H54 (cell line): ENCODE results near the gene BPIFB3.

ENCODE experiments used
- DNase-seq: peaks from one replicate; pipeline ENCODE4 v3.0.0; 2011; ENCODE audit warnings: low spot score, mixed read lengths; ENCODE audit not compliant: insufficient read length
- FAIRE-seq: peaks from 3 replicates; lab custom pipeline; 2011; peaks lifted over from hg19 to GRCh38; lab: Jason Lieb, UNC
- POLR2A ChIP-seq: IDR thresholded peaks from 2 replicates; pipeline ENCODE4 v1.6.1; 2011; ENCODE audit warnings: low read depth, mild to moderate bottlenecking, low read length

The BPIFB3 gene

DNA sequence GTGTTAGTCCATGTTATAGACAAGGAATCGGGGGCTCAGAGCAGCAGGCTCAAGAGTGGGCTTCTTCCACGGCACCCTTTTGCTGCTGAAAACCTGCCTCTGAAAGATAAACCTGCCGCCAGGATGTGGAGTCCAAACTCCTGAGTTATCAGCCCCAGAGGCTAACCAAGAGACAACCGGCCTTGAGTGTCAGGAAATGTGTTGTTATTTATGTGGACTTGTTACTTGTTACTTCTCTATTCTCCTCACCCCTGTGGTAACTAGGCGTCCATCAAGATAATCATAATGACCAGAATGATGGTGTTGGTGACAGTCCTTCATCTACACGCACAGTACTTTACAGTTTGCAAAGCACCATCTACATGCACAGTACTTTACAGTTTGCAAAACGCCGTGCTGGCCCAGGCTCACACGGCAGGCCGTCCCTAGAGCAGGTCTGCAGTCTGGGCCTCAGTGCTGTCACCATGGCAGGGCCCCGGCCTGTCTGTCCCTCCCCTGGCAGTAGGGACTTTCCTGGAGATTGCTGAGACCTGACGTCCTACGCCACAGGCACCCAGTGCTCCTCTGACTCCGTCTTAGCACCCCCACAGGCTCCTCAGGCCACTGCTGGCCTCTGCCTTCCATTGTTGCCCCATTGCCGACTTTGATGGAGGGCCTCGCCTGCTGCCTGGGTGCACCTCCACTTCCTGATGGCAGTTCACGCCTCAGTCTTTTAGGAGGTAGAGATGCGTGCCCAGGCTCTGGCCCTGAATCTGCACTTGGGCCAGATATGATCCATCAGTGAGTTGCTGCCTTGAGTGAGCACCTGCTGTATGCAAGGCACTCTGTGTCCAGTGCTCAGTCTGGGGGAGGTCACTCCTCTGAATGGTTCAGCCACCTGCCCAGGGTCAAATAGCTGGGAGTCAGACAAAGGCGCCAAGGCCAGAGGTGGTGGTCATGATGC is 16.7 kb downstream of the BPIFB3 start:
- FAIRE-seq (no peak), DNase-seq (no peak)
- no peak for TF ChIP-seq POLR2A

DNA sequence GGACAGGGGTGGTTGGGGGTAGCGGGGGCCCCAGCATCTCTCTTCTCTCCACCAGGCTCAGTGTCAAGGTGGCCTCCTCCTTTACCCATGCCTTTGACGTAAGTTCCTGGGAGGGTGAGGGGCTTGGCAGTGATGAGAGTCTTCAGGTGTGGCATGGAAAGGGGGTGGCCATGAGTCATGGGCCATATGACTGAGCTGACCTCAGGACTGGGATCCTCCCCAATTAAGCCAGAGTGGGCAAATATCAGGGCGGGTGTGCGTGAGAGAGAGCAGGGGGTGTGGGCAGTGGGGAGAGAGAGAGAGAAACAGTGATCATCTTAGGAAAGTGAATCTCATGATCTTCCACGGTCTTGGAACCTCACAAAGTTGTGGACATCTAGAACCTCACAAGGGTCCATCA is 17.5 kb downstream of the BPIFB3 start:
- TF ChIP-seq POLR2A = no peak
- DNase-seq = no peak
- no peak for FAIRE-seq

DNA sequence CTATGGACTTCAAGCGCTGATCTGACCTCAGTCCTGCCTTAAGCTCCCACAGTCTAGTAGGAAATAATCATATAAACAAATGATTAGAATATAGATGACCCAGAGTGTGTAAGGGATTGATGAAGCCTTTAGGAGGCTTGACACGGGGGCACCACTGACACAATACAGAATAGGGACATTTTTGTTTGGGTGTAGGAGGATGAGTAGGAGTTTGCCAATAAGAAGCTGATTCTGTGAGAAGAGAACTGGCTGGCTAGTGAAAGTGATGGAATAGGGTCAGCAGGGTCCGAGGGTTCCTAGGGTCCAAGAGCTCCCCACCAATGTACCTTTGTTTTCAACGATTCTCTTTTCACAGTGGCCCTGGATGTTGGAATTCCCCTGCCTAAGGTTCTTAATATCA is 18.7 kb downstream of the BPIFB3 start:
- TF ChIP-seq POLR2A = no peak
- FAIRE-seq (no peak), DNase-seq (no peak)

DNA sequence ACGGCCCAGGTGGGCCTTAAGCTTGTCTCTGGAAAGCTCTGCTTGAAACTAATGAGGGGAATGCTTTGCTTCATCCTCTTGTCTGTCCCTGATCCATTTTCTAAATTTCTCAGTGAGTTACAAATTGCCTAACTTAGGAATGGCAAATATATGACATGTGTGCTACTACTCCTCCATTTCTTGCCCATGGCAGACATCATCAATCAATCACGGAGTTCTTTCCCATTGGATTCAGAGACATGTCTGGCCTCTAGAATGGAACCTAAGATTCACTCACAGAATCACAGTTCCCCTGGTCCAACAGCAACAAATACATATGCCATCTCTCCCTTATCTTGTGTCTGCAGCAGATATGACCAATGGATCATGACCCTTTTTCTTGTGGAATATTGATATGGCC is 19.1 kb downstream of the BPIFB3 start:
- FAIRE-seq = no peak
- TF ChIP-seq POLR2A = no peak
- DNase-seq = no peak

DNA sequence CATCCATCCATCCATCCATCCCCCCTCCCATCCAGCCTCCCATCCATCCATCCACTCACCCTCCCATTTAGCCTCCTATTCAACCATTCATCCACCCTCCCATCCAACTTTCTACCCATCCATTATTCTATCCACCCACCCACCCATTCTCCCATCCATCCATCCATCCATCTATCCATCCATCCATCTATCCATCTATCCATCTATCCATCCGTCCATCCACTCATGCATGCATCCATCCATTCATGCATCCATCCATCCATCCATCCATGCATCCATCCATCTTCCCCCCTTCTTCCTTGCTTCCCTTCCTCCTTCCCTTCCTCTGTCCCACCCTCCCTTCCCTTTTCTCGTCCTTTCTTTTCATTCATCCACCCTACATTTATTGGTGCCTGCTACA is 21.0 kb downstream of the BPIFB3 start:
- no peak for DNase-seq
- no peak for FAIRE-seq
- TF ChIP-seq POLR2A = no peak

DNA sequence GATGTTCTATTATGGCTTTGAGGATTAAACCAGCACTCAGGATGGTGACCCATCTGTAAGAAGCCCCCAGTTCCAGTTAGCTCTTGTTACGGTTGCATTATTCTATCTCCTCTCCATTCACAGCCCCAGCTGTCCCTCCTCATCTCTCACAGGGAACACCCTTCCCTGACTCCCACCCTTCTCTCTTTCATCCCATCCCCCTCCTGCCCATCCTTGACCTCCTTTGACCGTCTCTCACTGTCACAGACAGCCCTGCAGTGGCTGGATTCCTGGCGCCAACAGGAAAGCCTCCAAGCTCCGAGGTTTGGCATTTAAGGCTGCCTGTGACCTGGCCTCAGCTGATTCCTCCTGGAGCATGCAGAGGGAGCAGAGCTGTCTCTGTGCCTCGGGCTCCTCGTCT is 21.6 kb downstream of the BPIFB3 start:
- TF ChIP-seq POLR2A = no peak
- FAIRE-seq = no peak
- no peak for DNase-seq

DNA sequence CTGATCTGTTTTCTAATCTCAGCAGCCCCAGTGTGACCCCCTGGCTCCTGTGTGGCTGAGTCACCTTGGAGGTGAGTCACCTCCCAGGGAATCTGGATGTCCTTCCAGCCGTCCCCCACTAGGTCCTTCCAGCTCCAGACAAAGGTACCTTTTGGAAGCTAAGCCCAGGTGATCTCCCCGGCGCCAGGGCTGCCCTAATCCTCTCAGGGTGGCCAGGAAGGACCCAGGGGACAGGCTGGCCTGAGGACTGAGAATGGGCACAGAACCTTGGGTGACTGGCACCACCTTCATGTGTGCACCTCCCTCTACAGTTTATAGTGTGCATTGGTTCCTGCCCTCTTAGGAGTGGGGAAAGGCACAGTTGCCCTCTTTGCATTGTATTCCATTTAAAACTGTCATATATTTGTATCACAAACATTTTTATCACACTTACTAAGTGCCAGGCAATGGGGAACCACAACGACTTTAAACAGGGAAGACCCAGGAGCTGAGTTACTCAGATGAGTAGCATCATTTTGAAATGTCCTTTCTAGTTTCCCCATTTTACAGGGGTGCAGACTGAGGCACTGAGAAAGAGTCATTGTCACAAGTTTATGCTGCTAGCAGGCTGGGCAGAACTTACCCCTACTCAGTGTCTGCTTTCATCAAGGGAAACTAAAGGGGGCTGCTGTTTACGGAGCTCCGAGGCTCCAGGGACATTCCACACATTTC is 23.1 kb downstream of the BPIFB3 start:
- no peak for FAIRE-seq

DNA sequence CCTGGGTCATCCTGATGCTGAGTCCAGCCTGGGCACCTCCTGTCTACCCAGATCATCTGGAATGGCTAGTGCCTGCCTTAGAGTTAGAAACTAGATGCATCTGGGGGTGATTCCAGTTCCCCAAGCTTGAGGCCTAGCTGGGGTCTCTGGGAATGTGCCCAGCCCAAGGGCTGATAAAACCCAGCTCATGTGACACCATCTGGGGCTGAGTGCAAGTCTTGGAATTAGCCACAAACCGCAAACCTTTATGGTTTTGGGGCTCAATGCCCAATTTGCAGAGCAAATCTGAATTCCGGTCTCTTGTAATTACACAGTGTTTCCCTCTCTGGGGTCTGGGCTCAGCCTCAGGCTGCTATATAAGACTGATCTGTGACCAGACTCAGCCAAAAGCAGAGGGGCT is 25.6 kb downstream of the BPIFB3 start, which contains the start of gene BPIFB4:
Gene BPIFB4, plus strand, starts transcription at position 385 of the 400 bp plus-strand sequence. CDS start 1,884 bp downstream, outside the sequence.
- DNase-seq (no peak), FAIRE-seq (no peak)
- no peak for TF ChIP-seq POLR2A

More for the DNA sequence above, 23.1 kb downstream of the BPIFB3 start:
- no peak for TF ChIP-seq POLR2A
- DNase-seq = peak; percentile 42

DNA sequence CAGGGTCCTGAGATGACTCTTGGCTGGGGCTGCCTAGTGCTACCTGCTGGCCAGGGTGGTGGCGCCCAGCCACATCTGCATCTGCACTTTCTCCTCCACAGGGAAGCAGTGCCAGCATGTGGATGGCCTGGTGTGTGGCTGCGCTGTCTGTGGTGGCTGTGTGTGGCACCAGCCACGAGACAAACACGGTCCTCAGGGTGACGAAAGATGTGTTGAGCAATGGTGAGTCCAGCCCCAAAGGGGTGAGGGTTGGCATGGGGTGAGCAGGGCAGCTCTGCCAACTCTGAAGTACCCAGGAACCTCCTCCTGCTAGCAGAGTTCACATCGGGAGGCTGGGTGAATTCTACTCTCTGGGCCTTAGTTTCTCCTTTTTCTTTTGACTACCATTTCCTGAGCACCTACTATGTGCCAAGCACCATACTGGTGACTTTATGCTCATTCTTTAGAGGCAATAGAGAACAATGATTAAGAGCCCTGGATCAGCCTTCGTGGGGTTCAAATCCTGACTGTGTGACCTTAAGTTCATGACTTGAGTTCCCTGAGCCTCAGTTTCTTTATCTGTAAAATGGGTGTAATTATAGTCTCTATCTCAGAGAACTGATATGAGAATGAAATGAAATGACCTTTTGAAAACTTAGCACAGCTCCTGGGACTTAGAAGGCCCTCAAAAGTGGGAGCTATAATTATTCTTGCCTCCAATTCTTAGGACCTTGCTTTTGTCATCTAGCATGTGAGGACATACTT is 27.9 kb downstream of the BPIFB3 start:
- FAIRE-seq (no peak), DNase-seq (no peak)
- TF ChIP-seq POLR2A = no peak

DNA sequence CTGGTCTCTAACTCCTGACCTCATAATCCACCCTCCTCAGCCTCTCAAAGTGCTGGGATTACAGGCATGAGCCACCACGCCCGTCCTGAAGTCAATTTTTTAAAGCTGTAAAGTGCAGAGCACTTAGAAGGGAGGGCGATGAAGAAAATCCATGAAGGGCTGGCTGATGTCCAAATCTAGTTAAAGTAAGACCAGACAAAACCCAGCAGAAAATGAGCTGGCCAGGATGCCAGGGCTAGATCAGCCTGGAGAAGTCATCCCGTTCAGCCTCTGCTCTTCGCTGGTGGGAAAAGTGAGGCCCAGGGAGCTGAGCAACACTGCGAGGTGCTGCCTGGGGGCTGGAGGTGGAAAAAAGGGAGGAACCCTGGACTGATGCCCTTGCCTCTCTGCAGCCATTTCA is 28.8 kb downstream of the BPIFB3 start:
- no peak for TF ChIP-seq POLR2A
- DNase-seq (no peak), FAIRE-seq (no peak)

DNA sequence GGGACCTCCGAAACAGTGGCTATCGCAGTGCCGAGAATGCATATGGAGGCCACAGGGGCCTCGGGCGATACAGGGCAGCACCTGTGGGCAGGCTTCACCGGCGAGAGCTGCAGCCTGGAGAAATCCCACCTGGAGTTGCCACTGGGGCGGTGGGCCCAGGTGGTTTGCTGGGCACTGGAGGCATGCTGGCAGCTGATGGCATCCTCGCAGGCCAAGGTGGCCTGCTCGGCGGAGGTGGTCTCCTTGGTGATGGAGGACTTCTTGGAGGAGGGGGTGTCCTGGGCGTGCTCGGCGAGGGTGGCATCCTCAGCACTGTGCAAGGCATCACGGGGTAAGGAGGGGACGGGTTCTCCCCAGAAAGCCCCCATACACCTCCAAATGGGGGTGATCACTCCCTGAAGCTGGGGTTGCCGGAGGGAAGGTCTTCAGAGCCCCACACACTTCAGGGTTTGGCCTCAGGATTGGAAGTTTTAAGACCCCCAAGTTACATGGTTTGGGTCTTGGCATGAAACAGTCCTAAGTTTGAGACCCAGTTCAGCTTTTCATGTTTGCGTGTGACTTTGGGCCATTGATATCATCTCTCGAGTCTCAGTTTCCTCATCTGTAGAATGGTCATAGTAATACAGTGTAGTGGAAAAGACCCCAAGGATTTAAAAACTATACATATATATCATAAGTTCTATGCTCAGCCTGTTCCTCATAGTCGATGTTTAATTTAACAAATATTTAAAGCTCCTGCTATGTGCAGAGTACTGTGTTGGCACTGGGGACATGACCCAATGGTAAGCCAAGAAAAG is 30.0 kb downstream of the BPIFB3 start:
- FAIRE-seq = no peak
- TF ChIP-seq POLR2A = no peak
- no peak for DNase-seq

DNA sequence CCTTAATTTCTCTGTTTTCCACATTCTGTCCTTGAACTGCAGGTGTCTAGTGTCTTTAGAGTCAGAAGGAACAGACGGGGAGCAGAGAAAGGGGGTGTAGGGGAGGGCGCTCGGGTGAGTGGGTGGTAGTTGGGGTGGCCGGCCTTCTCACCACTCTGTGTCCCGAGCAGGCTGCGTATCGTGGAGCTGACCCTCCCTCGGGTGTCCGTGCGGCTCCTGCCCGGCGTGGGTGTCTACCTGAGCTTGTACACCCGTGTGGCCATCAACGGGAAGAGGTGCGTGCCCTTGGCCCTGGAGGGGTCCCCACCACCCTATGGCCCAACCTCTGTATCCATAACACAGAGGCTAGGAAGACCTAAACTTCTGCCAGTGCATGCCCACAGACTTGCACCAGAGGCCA is 31.0 kb downstream of the BPIFB3 start:
- DNase-seq (no peak), FAIRE-seq (no peak)
- TF ChIP-seq POLR2A = no peak

DNA sequence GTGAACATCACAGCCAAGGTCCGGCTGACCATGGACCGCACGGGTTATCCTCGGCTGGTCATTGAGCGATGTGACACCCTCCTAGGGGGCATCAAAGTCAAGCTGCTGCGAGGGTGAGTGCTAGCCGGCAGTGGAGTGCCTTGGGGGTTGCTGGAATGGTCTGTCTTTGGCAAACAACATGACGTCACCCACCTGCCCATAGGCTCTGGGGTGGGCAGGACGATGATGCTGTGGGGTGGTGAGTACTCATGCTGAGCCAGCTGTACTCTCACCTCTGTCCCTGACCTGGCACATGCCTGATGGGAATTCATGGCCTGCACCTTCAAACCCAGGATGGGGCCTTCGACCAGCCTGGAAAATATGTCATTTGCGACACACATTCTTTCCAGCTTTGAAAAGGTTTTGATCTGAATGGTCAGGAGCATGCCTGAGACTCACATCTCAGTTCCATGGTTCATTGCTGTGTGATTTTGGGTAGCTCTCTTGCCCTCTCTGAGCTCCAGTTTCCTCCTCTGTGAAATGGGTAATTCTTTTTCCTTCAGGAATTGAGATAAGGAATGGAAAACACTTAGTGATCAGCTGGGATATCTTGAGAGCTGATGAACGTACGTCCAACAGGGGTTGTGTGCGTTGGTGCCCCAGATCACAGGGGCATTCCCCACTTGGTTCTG is 32.5 kb downstream of the BPIFB3 start:
- no peak for TF ChIP-seq POLR2A
- FAIRE-seq (no peak), DNase-seq (no peak)
